ENCODE data around the gene KIF2C.

DNA sequence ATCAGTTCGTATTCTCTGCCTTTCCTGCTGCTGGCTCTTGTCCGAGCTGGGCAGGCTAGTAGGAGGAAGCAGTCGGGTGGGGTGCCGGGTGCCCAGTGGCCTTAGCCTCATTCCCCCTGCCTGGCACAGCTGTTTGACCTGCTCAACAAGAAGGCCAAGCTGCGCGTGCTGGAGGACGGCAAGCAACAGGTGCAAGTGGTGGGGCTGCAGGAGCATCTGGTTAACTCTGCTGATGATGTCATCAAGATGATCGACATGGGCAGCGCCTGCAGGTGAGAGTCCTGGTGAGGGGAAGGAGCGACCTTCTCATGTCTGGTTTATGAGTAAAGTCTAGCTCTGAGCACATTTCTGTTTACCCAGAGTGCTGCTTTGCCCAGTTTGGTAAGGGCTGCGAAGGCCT, 19.4 kb downstream of the KIF2C start:
- TF ChIP-seq CREB1 (IDR thresholded peaks at IDR 0.05; ENCODE audit: low read depth) (no peak), EP300 (IDR thresholded peaks at IDR 0.05; ENCODE audit: borderline replicate concordance) (no peak), NFIC (IDR thresholded peaks at IDR 0.05) (no peak), RAD21 (IDR thresholded peaks at IDR 0.05; ENCODE audit: low read depth) (no peak)
- TF ChIP-seq, protein P1, sequence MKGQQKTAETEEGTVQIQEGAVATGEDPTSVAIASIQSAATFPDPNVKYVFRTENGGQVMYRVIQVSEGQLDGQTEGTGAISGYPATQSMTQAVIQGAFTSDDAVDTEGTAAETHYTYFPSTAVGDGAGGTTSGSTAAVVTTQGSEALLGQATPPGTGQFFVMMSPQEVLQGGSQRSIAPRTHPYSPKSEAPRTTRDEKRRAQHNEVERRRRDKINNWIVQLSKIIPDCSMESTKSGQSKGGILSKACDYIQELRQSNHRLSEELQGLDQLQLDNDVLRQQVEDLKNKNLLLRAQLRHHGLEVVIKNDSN (IDR thresholded peaks at IDR 0.05), result no peak
- TF ChIP-seq, protein P2, sequence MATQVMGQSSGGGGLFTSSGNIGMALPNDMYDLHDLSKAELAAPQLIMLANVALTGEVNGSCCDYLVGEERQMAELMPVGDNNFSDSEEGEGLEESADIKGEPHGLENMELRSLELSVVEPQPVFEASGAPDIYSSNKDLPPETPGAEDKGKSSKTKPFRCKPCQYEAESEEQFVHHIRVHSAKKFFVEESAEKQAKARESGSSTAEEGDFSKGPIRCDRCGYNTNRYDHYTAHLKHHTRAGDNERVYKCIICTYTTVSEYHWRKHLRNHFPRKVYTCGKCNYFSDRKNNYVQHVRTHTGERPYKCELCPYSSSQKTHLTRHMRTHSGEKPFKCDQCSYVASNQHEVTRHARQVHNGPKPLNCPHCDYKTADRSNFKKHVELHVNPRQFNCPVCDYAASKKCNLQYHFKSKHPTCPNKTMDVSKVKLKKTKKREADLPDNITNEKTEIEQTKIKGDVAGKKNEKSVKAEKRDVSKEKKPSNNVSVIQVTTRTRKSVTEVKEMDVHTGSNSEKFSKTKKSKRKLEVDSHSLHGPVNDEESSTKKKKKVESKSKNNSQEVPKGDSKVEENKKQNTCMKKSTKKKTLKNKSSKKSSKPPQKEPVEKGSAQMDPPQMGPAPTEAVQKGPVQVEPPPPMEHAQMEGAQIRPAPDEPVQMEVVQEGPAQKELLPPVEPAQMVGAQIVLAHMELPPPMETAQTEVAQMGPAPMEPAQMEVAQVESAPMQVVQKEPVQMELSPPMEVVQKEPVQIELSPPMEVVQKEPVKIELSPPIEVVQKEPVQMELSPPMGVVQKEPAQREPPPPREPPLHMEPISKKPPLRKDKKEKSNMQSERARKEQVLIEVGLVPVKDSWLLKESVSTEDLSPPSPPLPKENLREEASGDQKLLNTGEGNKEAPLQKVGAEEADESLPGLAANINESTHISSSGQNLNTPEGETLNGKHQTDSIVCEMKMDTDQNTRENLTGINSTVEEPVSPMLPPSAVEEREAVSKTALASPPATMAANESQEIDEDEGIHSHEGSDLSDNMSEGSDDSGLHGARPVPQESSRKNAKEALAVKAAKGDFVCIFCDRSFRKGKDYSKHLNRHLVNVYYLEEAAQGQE (IDR thresholded peaks at IDR 0.05; ENCODE audit: low read depth), result no peak
- TF ChIP-seq, protein P3, sequence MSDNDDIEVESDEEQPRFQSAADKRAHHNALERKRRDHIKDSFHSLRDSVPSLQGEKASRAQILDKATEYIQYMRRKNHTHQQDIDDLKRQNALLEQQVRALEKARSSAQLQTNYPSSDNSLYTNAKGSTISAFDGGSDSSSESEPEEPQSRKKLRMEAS (IDR thresholded peaks at IDR 0.05), result no peak
